GM18526 (cell line): Measurements from ENCODE around the gene TRAK1.

Experiments used
- POLR2A ChIP-seq: IDR thresholded peaks from 3 replicates; pipeline ENCODE4 v1.6.1; 2011; ENCODE audit not compliant: insufficient read length; ENCODE audit errors: extremely low read depth

Gene TRAK1

GRCh38 chr3:42061025-42061712, 30.0 kb upstream of the TRAK1 start:
- TF ChIP-seq POLR2A = no peak

GRCh38 chr3:42061713-42062380, 29.3 kb upstream of the TRAK1 start:
- TF ChIP-seq POLR2A = no peak

- TF ChIP-seq POLR2A = no peak
Measured at GRCh38 chr3:42062464-42062863, 28.7 kb upstream of the TRAK1 start.

GRCh38 chr3:42063888-42064287, 27.3 kb upstream of the TRAK1 start:
- TF ChIP-seq POLR2A = no peak

GRCh38 chr3:42066516-42067181, 24.5 kb upstream of the TRAK1 start:
- no peak for TF ChIP-seq POLR2A

GRCh38 chr3:42067326-42067725, 23.8 kb upstream of the TRAK1 start:
- TF ChIP-seq POLR2A = no peak

- TF ChIP-seq POLR2A = no peak
Measured at GRCh38 chr3:42068303-42069088, 22.7 kb upstream of the TRAK1 start.

GRCh38 chr3:42070089-42070488, 21.1 kb upstream of the TRAK1 start:
- no peak for TF ChIP-seq POLR2A

GRCh38 chr3:42070524-42070923, 20.6 kb upstream of the TRAK1 start:
- TF ChIP-seq POLR2A = no peak

GRCh38 chr3:42071904-42072812, 19.0 kb upstream of the TRAK1 start:
- TF ChIP-seq POLR2A = no peak

- TF ChIP-seq POLR2A = no peak
Measured at GRCh38 chr3:42072831-42073301, 18.3 kb upstream of the TRAK1 start.

- TF ChIP-seq POLR2A = no peak
Measured at GRCh38 chr3:42077785-42078184, 13.4 kb upstream of the TRAK1 start.

GRCh38 chr3:42078677-42079076, 12.5 kb upstream of the TRAK1 start:
- TF ChIP-seq POLR2A = no peak

GRCh38 chr3:42079701-42080452, 11.3 kb upstream of the TRAK1 start:
- TF ChIP-seq POLR2A = no peak
